Right lobe of liver (tissue), 6 donors: ENCODE results near the gene NAT8L. TPM values are rescaled to one million over a fixed set of nuclear protein-coding genes. Genes with fewer than 3 reads are reported as not detected.

Source experiments
- ATAC-seq, 4 donors: fragments of 200-7000 bp; cut with Tn5 transposase; one replicate each; pipeline ENCODE4 v1.9.1; 2020; ENCODE audit warnings: mild to moderate bottlenecking in 4 of 4, moderate library complexity in 4 of 4
- DNase-seq, 3 donors: peaks; one replicate each; pipeline ENCODE4 v3.0.0-alpha.2; 2020
- H3K27ac ChIP-seq, 3 donors: fragments of 200-600 bp; one replicate each; pipeline ENCODE4 v1.8.0; 2022
- H3K27me3 ChIP-seq, 2 donors: fragments of 200-600 bp; one replicate each; pipeline ENCODE4 v1.8.0; 2022
- H3K36me3 ChIP-seq, 4 donors: fragments of 200-600 bp; sonication (generic) in 1 of 4; one replicate each; pipeline versions ENCODE4 v1.5.1 to v1.8.0; 2017 to 2022; ENCODE audit warnings: control low read depth in 1 of 4
- H3K4me1 ChIP-seq, 4 donors: fragments of 200-600 bp; sonication (generic) in 1 of 4; one replicate each; pipeline versions ENCODE4 v1.5.1 to v1.8.0; 2017 to 2022; ENCODE audit warnings: control low read depth in 1 of 4
- H3K4me3 ChIP-seq, 3 donors: fragments of 200-600 bp; one replicate each; pipeline ENCODE4 v1.8.0; 2022
- H3K9me3 ChIP-seq, 4 donors: fragments of 200-600 bp; sonication (generic) in 1 of 4; one replicate each; pipeline versions ENCODE4 v1.5.1 to v1.8.0; 2017 to 2022; ENCODE audit warnings: control low read depth in 1 of 4
- CTCF ChIP-seq, 4 donors: fragments of 200-600 bp in 3 of 4; fragments of 450-650 bp in 1 of 4; IDR thresholded peaks; one replicate each; pipeline versions ENCODE4 v1.5.1 to v1.8.0; 2016 to 2022; ENCODE audit warnings: antibody characterized with exemption in 4 of 4, mild to moderate bottlenecking in 2 of 4
- POLR2A ChIP-seq: fragments of 450-650 bp; IDR thresholded peaks from one replicate; pipeline ENCODE4 v1.6.1; 2017; ENCODE audit warnings: antibody characterized with exemption, mild to moderate bottlenecking
- WGBS: methylation state at CpG from one replicate; pipeline ENCODE4 v1.1.6; 2018; ENCODE audit warnings: low coverage, low lambda C conversion rate; ENCODE audit not compliant: insufficient coverage; ENCODE audit errors: missing lambda C conversion rate; 5-methylcytosine and 5-hydroxymethylcytosine counted together
- intact Hi-C, 2 donors: fragments of 100-400 bp; cut with DNase I; formaldehyde crosslinking; loops; one replicate each; pipeline versions ENCODE4 v1.11.2 to v1.14.1; 2022
- total RNA-seq, 6 experiments: library from RNA; depleted of rRNA in 2 of 6; stranded (reverse); fragments of >200 nt in 2 of 6; fragmentation: NEBNext Ultra II Directional in 3 of 6; extraction: Animal tissue kit (Norgen Biotek cat#: 25700) in 3 of 6; gene quantifications; one replicate each; pipeline versions ENCODE4 v1.1.0 to v1.2.4, GENCODE V29; 2016 to 2023
- donor health status: DM: no; HTN: yes; CAD: no.
- donor health status: DM: no; HTN: no; CAD: no.
- donor health status: DM: no; HTN: no; CAD: no.
- donor health status: DM: no; HTN: yes; CAD: no.
- donor health status: DM: no; HTN: yes; CAD: no.

The NAT8L gene
- total RNA-seq, 6 experiments from 2014 or later = 0.02 to 0.05 TPM; not detected in 4

DNA sequence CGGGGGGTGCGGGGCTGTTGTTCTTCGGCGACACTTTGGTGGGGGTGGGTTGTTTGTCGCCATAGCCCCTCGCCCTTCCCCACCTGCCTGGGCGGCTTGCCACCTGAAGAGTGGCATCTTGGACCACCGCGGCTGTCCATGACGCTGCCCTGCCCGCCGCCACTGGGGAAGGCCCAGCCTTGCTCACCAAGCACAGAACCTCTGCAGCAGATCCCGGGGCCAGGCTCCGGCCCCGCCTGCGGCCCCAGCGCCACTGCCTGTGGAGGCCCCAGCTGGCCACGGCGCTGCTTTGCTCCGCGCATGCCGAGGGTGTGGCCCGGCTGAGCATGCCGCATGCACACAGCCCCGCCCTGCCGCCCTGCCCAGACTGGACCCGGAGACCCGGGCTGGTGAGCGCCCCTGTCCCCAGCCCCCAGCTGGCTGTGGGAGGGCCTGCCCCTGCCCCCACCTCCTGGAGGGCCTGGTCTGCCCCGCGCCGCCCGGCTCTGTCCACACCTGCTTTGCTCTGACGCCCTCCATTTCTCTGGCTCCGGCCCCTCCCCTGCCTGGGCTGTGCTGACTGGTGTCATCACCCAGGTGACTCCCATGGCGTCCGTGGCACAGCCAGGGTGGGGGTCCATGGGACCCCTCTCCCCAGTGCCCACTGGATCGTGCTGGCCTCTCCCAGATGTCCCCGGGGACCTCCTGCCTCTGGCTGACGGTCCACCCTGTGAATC, 5.3 kb downstream of the NAT8L start:
- Histone ChIP-seq H3K36me3 (no peaks in the 10 kb centered on the region), H3K4me1 (no peaks in the 10 kb centered on the region), H3K4me3 (no peak overlapping the region), H3K9me3 (no peaks in the 10 kb centered on the region), H3K27me3 (no peaks in the 10 kb centered on the region), H3K27ac (no peak overlapping the region)
- no peak for TF ChIP-seq CTCF (IDR thresholded peaks at IDR 0.05)
- TF ChIP-seq POLR2A = no peak
- DNase-seq (peak in 2 of 3 donors; percentile 16 to 50), ATAC-seq (no peak)
- intact Hi-C loops = no loop called here
- 47% methylated on average over 4 of the region's 40 CpGs for WGBS

GRCh38 chr4:2065106-2065930, 6.2 kb downstream of the NAT8L start:
- no peaks in the 10 kb centered on the region for H3K9me3 ChIP-seq
- no peak overlapping the region for H3K27ac ChIP-seq
- 67% methylated on average over 12 of the region's 24 CpGs for WGBS
- no peak overlapping the region for H3K4me3 ChIP-seq
- intact Hi-C loops = no loop called here
- no peaks in the 10 kb centered on the region for H3K27me3 ChIP-seq
- no peak for ATAC-seq
- no peak for TF ChIP-seq CTCF (IDR thresholded peaks at IDR 0.05)
- TF ChIP-seq POLR2A = no peak
- no peaks in the 10 kb centered on the region for H3K4me1 ChIP-seq
- peak in 1 of 3 donors; percentile 42 for DNase-seq
- no peaks in the 10 kb centered on the region for H3K36me3 ChIP-seq

DNA sequence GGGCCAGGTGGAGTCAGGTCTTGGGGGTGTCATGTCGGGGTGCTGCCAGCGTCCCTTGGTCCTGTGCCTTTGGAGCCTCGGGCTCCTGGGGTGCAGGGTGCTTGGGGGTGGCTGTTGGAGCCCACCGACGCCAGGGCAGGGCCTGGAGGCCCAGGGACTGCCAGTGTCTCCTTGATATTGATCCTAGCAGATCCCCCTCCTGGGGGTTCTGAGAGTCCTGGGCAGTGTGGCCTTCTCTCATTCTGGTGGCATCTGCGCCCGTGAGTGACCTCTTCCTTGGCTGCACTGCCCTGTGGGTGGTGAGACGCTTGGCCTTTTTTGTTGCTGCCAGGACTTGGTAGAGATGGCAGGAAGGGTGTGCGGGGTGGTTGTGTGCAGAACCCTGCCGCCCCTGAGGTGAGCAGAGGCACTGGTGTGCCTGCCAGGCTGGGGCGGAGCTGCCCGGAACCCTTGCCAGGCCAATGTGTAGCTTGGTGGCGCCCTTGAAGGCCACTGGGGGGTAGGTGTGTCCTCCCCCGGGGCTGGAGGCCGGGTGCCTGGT, 7.0 kb downstream of the NAT8L start:
- WGBS = 58% methylated on average over 2 of the region's 15 CpGs
- Histone ChIP-seq H3K4me3 (no peak overlapping the region), H3K4me1 (no peaks in the 10 kb centered on the region), H3K9me3 (no peaks in the 10 kb centered on the region), H3K27ac (no peak overlapping the region), H3K36me3 (no peaks in the 10 kb centered on the region), H3K27me3 (no peaks in the 10 kb centered on the region)
- DNase-seq (peak in 1 of 3 donors; percentile 48), ATAC-seq (no peak)
- intact Hi-C loops = no loop called here
- TF ChIP-seq CTCF (IDR thresholded peaks at IDR 0.05) (no peak), POLR2A (no peak)

- intact Hi-C loops = no loop called here
- no CpG with 5 or more reads among the region's 29 CpGs for WGBS
These were observed 7.7 kb downstream of the NAT8L start for GRCh38 chr4:2066571-2067445.

More at GRCh38 chr4:2066571-2067445, 7.7 kb downstream of the NAT8L start:
- H3K27me3 ChIP-seq = no peaks in the 10 kb centered on the region
- H3K27ac ChIP-seq = no peak overlapping the region
- H3K4me1 ChIP-seq = no peaks in the 10 kb centered on the region
- ATAC-seq = no peak
- no peaks in the 10 kb centered on the region for H3K9me3 ChIP-seq
- H3K36me3 ChIP-seq = no peaks in the 10 kb centered on the region
- DNase-seq = peak in 2 of 3 donors; percentile 15 to 47
- TF ChIP-seq POLR2A = no peak
- TF ChIP-seq CTCF (IDR thresholded peaks at IDR 0.05) = no peak
- H3K4me3 ChIP-seq = no peak overlapping the region
